ENCODE data around the gene CST5. TPM values are rescaled to one million over a fixed set of nuclear protein-coding genes. Genes with fewer than 3 reads are reported as not detected.

The CST5 gene
- total RNA-seq, 4 donors from 2014 or later = not detected

DNA sequence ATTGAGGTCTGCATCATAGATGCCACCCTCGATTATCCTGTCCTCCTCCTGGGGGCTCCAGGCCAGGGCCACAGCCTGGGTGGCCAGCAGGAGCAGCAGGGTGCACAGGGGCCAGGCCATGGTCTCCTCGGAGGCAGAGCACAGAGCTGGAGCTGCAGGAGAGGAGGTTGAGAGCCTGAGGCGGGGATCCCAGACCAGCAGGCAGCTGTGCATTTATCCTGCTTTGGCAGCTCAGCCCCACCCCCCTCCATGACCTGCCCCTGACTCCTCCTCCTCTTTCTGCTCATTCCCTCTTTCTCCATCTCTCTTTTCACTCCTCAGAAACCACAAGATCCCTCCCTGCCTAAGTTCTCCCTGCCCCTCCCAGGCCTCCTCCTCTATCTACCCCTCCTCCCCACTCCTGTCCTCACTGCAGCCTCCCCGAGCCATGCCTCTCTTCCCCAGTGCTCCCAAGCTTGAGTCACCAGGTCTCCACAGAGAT lies 53.0 kb downstream of the CST5 start, which contains the start of gene CST2:
CST2 (minus strand) TSS at position 189 of the 481 bp plus-strand sequence; CDS start at position 120, 69 bp downstream.
- DNase-seq = no peak

More for the DNA sequence above, 53.0 kb downstream of the CST5 start, which contains the start of gene CST2:
- WGBS, 2 donors = 35 to 63% methylated on average over 2 of the region's 4 CpGs
- no peaks in the 10 kb centered on the region for H3K4me1 ChIP-seq
- H3K27me3 ChIP-seq = no peaks in the 10 kb centered on the region
- H3K27ac ChIP-seq = no peak within 1 kb of the TSS
- intact Hi-C loops (cut with DNase I) = no loop called here
- H3K4me3 ChIP-seq = no peak within 1 kb of the TSS
- TF ChIP-seq, protein P1, sequence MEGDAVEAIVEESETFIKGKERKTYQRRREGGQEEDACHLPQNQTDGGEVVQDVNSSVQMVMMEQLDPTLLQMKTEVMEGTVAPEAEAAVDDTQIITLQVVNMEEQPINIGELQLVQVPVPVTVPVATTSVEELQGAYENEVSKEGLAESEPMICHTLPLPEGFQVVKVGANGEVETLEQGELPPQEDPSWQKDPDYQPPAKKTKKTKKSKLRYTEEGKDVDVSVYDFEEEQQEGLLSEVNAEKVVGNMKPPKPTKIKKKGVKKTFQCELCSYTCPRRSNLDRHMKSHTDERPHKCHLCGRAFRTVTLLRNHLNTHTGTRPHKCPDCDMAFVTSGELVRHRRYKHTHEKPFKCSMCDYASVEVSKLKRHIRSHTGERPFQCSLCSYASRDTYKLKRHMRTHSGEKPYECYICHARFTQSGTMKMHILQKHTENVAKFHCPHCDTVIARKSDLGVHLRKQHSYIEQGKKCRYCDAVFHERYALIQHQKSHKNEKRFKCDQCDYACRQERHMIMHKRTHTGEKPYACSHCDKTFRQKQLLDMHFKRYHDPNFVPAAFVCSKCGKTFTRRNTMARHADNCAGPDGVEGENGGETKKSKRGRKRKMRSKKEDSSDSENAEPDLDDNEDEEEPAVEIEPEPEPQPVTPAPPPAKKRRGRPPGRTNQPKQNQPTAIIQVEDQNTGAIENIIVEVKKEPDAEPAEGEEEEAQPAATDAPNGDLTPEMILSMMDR (IDR thresholded peaks at IDR 0.05) = no peak
- no peak for TF ChIP-seq POLR2A (IDR thresholded peaks at IDR 0.05)
- no peaks in the 10 kb centered on the region for H3K9me3 ChIP-seq
- no peaks in the 10 kb centered on the region for H3K36me3 ChIP-seq

Other genes starting within 250 kb of the CST5 start
- gene CST3, start 241.8 kb downstream of the CST5 start, total RNA-seq = 100 to 1,000 TPM; 323 to 899 (median 600) TPM
- not detected for gene CST4, start 190.7 kb downstream of the CST5 start, total RNA-seq
- gene CST1, start 128.8 kb downstream of the CST5 start, total RNA-seq = not detected
- not detected for gene CST2, start 53.0 kb downstream of the CST5 start, total RNA-seq
- not detected for gene GGTLC1, start 109.0 kb upstream of the CST5 start, total RNA-seq